Measurements from ENCODE around the gene LINGO3. TPM values are rescaled to one million over a fixed set of nuclear protein-coding genes. Genes with fewer than 3 reads are reported as not detected.

Gene LINGO3
- total and polyA plus RNA-seq, 2 experiments from 2014 or later = 0.29 to 0.45 TPM

GRCh38 chr19:2353887-2354592 lies 46.1 kb upstream of the LINGO3 start:
- Histone ChIP-seq H3K4me3 (no peak overlapping the region), H3K4me2 (no peak overlapping the region), H3K4me1 (ENCODE audit: insufficient read depth) (no peaks in the 10 kb centered on the region), H4K20me1 (replicated peaks; ENCODE audit: insufficient read depth) (no peaks in the 10 kb centered on the region), H3K36me3 (ENCODE audit: insufficient read depth) (no peaks in the 10 kb centered on the region), H2AFZ (no peak overlapping the region), H3F3A (replicated peaks; ENCODE audit: low read depth) (no peaks in the 10 kb centered on the region), H3K27me3 (ENCODE audit: insufficient read depth) (no peaks in the 10 kb centered on the region), H3K9me2 (ENCODE audit: insufficient read depth) (no peaks in the 10 kb centered on the region), H3K27ac (ENCODE audit: low read depth) (no peak overlapping the region), H3K79me2 (replicated peaks; ENCODE audit: insufficient read depth) (no peaks in the 10 kb centered on the region)
- DNase-seq (ENCODE audit: low spot score) = no peak
- Mint-ChIP-seq H3K9me3 (no peaks in the 10 kb centered on the region; the same call in 2 of the 3 replicates), H3K36me3 (ENCODE audit: low read depth) (no peaks in the 10 kb centered on the region), H3K4me1 (no peaks in the 10 kb centered on the region), H3K4me3 (no peak overlapping the region), H3K27me3 (ENCODE audit: insufficient read depth, low read depth, poor library complexity) (peaks cover 12% of the 10 kb centered on the region), H3K27ac (no peak overlapping the region)
- ATAC-seq = peak; percentile 22; the same call in 2 of the 3 replicates
- TF ChIP-seq EZH2 (IDR thresholded peaks at IDR 0.05; ENCODE audit: low read depth, unreplicated experiment) (no peak), ZNF462 (CRISPR knock-in tag; IDR thresholded peaks at IDR 0.05) (no peak), CTCF (conservative IDR thresholded peaks at IDR 0.05; ENCODE audit: low read depth in 2 of 2) (peak in 1 of 2 experiments; percentile 18; a peak in 1 of 4 replicates), NANOG (IDR thresholded peaks at IDR 0.05; ENCODE audit: borderline replicate concordance) (no peak)

Data from GM23338 (cell line).